Tibial nerve (tissue), 4 donors: ENCODE data around the gene IL1RAP. TPM values are rescaled to one million over a fixed set of nuclear protein-coding genes. Genes with fewer than 3 reads are reported as not detected.

Source experiments
- DNase-seq, 2 donors: peaks; one replicate each; pipeline ENCODE4 v3.0.0-alpha.2; 2019; ENCODE audit warnings: low spot score in 2 of 2
- H3K27ac ChIP-seq, 4 donors: fragments of 200-600 bp; sonication (generic) in 3 of 4; one replicate each; pipeline ENCODE4 v1.5.1; 2017 to 2019; ENCODE audit warnings: mild to moderate bottlenecking in 1 of 4
- H3K27me3 ChIP-seq, 2 donors: fragments of 200-600 bp; sonication (generic) in 1 of 2; one replicate each; pipeline versions ENCODE4 v1.5.1 to v1.6.0; 2017 to 2019
- H3K36me3 ChIP-seq, 3 donors: fragments of 200-600 bp; sonication (generic); one replicate each; pipeline ENCODE4 v1.5.1; 2018 to 2019
- H3K4me1 ChIP-seq, 4 donors: fragments of 200-600 bp; sonication (generic) in 3 of 4; one replicate each; pipeline ENCODE4 v1.5.1; 2017 to 2019
- H3K4me3 ChIP-seq, 4 donors: fragments of 200-600 bp; sonication (generic) in 3 of 4; one replicate each; pipeline ENCODE4 v1.5.1; 2017 to 2019; ENCODE audit warnings: mild to moderate bottlenecking in 1 of 4, moderate library complexity in 1 of 4
- H3K9me3 ChIP-seq, 4 donors: fragments of 200-600 bp; sonication (generic) in 3 of 4; one replicate each; pipeline ENCODE4 v1.5.1; 2017 to 2019
- CTCF ChIP-seq, 5 experiments: fragments of 200-600 bp in 3 of 5; fragments of 450-650 bp in 2 of 5; sonication (generic) in 3 of 5; IDR thresholded peaks; one replicate each; pipeline ENCODE4 v1.5.1; 2016 to 2019; ENCODE audit warnings: antibody characterized with exemption in 5 of 5, mild to moderate bottlenecking in 3 of 5, moderate library complexity in 2 of 5
- EP300 ChIP-seq, 2 donors: sonication (generic); formaldehyde crosslinking; IDR thresholded peaks; one replicate each; pipeline ENCODE4 v1.6.1; 2017; ENCODE audit warnings: antibody characterized with exemption in 2 of 2, mild to moderate bottlenecking in 1 of 2
- POLR2A ChIP-seq, 2 donors: fragments of 450-650 bp; IDR thresholded peaks; one replicate each; pipeline ENCODE4 v1.6.1; 2017; ENCODE audit warnings: antibody characterized with exemption in 2 of 2, mild to moderate bottlenecking in 2 of 2, moderate library complexity in 2 of 2
- WGBS, 2 donors: methylation state at CpG; one replicate each; pipeline ENCODE4 v1.1.5; 2018; 5-methylcytosine and 5-hydroxymethylcytosine counted together
- total RNA-seq, 4 donors: library from RNA; depleted of rRNA; stranded (reverse); fragments of >200 nt; gene quantifications; one replicate each; pipeline ENCODE4 v1.1.0, GENCODE V29; 2016

IL1RAP gene
- total RNA-seq, 4 donors from 2014 or later = 7.2 to 24.5 (median 11.8) TPM

- WGBS, 2 donors = 80 to 89% methylated on average over 7 of the region's 7 CpGs
- no peak overlapping the region for H3K27ac ChIP-seq
- no peaks in the 10 kb centered on the region for H3K4me1 ChIP-seq
- no peaks in the 10 kb centered on the region for H3K9me3 ChIP-seq
- peaks cover 0 to 27% (median 0%) of the 10 kb centered on the region in 3 donors for H3K36me3 ChIP-seq
- no peak overlapping the region for H3K4me3 ChIP-seq
- DNase-seq = no peak
- no peaks in the 10 kb centered on the region for H3K27me3 ChIP-seq
- TF ChIP-seq CTCF (IDR thresholded peaks at IDR 0.05) (no peak), EP300 (IDR thresholded peaks at IDR 0.05) (no peak), POLR2A (IDR thresholded peaks at IDR 0.05) (no peak)
Measured at GRCh38 chr3:190626951-190627620, 113.2 kb downstream of the IL1RAP start.

GRCh38 chr3:190629088-190629487 lies 115.2 kb downstream of the IL1RAP start:
- Histone ChIP-seq H3K36me3 (peaks cover 0 to 19% (median 0%) of the 10 kb centered on the region in 3 donors), H3K4me3 (no peak overlapping the region), H3K27me3 (no peaks in the 10 kb centered on the region), H3K4me1 (no peaks in the 10 kb centered on the region), H3K27ac (no peak overlapping the region), H3K9me3 (no peaks in the 10 kb centered on the region)
- no peak for TF ChIP-seq POLR2A (IDR thresholded peaks at IDR 0.05)
- no peak for TF ChIP-seq EP300 (IDR thresholded peaks at IDR 0.05)
- TF ChIP-seq CTCF (IDR thresholded peaks at IDR 0.05) = no peak
- WGBS, 2 donors = 94 to 96% methylated on average over 4 of the region's 4 CpGs
- DNase-seq = no peak

- Histone ChIP-seq H3K9me3 (no peaks in the 10 kb centered on the region), H3K27me3 (no peaks in the 10 kb centered on the region), H3K27ac (no peak overlapping the region), H3K36me3 (peaks cover 0 to 6% (median 0%) of the 10 kb centered on the region in 3 donors), H3K4me1 (no peaks in the 10 kb centered on the region), H3K4me3 (no peak overlapping the region)
- DNase-seq = no peak
- TF ChIP-seq CTCF (IDR thresholded peaks at IDR 0.05) (no peak), POLR2A (IDR thresholded peaks at IDR 0.05) (no peak), EP300 (IDR thresholded peaks at IDR 0.05) (no peak)
- whole genome bisulfite sequencing, 2 donors = 86 to 90% methylated on average over 2 of the region's 2 CpGs
Measured at GRCh38 chr3:190631295-190631694, 117.4 kb downstream of the IL1RAP start.

- TF ChIP-seq POLR2A (IDR thresholded peaks at IDR 0.05) (no peak), EP300 (IDR thresholded peaks at IDR 0.05) (no peak), CTCF (IDR thresholded peaks at IDR 0.05) (no peak)
- no peaks in the 10 kb centered on the region for H3K36me3 ChIP-seq
- 81 to 90% methylated on average over 3 of the region's 3 CpGs for WGBS, 2 donors
- no peaks in the 10 kb centered on the region for H3K9me3 ChIP-seq
- H3K27me3 ChIP-seq = no peaks in the 10 kb centered on the region
- no peaks in the 10 kb centered on the region for H3K4me1 ChIP-seq
- no peak overlapping the region for H3K27ac ChIP-seq
- no peak for DNase-seq
- H3K4me3 ChIP-seq = no peak overlapping the region
Measured at GRCh38 chr3:190641564-190641963, 127.7 kb downstream of the IL1RAP start.

- Histone ChIP-seq H3K4me1 (no peaks in the 10 kb centered on the region), H3K27ac (no peak overlapping the region), H3K9me3 (no peaks in the 10 kb centered on the region), H3K36me3 (peaks cover 0 to 3% (median 0%) of the 10 kb centered on the region in 3 donors), H3K27me3 (no peaks in the 10 kb centered on the region), H3K4me3 (no peak overlapping the region)
- 87 to 96% methylated on average over 6 of the region's 6 CpGs for whole genome bisulfite sequencing, 2 donors
- DNase-seq = no peak
- TF ChIP-seq POLR2A (IDR thresholded peaks at IDR 0.05) (no peak), CTCF (IDR thresholded peaks at IDR 0.05) (no peak)
Measured at GRCh38 chr3:190642016-190642415, 128.1 kb downstream of the IL1RAP start.
